Mesothelial cell of epicardium (in vitro differentiated cells): ENCODE results near the gene BCAR1. TPM values are rescaled to one million over a fixed set of nuclear protein-coding genes. Genes with fewer than 3 reads are reported as not detected.
A peak's percentile ranks its signal among the peaks of the same experiment; 100 is the strongest.
"Not testable (repeated sequence)": the region's sequence is repeated elsewhere in the genome, so short reads cannot be mapped to it uniquely, and the experiment has no call there.

Experiments
- DNase-seq, 2 experiments: peaks; one replicate each; pipeline ENCODE4 v3.0.0; 2021; ENCODE audit warnings: low spot score in 2 of 2; ENCODE audit not compliant: unreplicated experiment in 2 of 2
- H3K27ac Mint-ChIP-seq: 2 replicates; pipeline ENCODE4 v1.8.0; 2021; ENCODE audit warnings: mixed read lengths
- H3K27me3 Mint-ChIP-seq: 2 replicates; pipeline ENCODE4 v1.8.0; 2021; ENCODE audit warnings: low read depth, mixed read lengths
- H3K36me3 Mint-ChIP-seq: 2 replicates; pipeline ENCODE4 v1.8.0; 2021; ENCODE audit warnings: mixed read lengths
- H3K4me1 Mint-ChIP-seq: 2 replicates; pipeline ENCODE4 v1.8.0; 2021; ENCODE audit warnings: mixed read lengths
- H3K4me3 Mint-ChIP-seq: 2 replicates; pipeline ENCODE4 v1.8.0; 2021; ENCODE audit warnings: mild to moderate bottlenecking, moderate library complexity, mixed read lengths
- H3K9me3 Mint-ChIP-seq: 2 replicates; pipeline ENCODE4 v1.8.0; 2021; ENCODE audit warnings: mixed read lengths
- total RNA-seq: library from RNA; stranded (reverse); gene quantifications from 3 replicates; pipeline ENCODE4 v1.2.1, GENCODE V29; 2021
- TF ChIP-seq, protein P1 (sequence below): fragments of 200-600 bp; sonication (generic); IDR thresholded peaks from one replicate; pipeline ENCODE4 v1.5.0; 2021; ENCODE audit warnings: antibody characterized with exemption; ENCODE audit not compliant: unreplicated experiment

BCAR1 gene
- total RNA-seq, 1 donor from 2014 or later = 95.9 TPM

DNA sequence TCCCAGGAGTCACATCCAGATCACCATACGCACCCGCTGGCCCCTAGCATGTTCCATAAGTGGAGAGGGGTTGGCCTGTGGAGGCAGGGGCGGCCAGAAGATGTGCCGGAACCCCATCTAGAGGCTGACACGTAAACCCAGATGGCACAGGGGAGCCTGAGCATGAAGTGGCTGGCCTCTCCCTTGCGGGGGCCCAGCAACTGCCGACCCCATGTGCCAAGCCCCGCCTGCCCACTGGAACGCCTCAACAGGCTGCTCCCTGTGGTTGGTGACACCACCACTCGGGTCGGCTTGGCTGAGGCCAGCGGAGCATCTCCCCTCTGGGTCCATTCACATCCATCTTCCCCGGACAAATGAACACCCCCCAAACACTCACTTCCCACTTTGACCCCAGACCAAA lies 9.5 kb downstream of the BCAR1 start:
- no peak overlapping the region for H3K4me3 Mint-ChIP-seq
- TF ChIP-seq, protein P1, sequence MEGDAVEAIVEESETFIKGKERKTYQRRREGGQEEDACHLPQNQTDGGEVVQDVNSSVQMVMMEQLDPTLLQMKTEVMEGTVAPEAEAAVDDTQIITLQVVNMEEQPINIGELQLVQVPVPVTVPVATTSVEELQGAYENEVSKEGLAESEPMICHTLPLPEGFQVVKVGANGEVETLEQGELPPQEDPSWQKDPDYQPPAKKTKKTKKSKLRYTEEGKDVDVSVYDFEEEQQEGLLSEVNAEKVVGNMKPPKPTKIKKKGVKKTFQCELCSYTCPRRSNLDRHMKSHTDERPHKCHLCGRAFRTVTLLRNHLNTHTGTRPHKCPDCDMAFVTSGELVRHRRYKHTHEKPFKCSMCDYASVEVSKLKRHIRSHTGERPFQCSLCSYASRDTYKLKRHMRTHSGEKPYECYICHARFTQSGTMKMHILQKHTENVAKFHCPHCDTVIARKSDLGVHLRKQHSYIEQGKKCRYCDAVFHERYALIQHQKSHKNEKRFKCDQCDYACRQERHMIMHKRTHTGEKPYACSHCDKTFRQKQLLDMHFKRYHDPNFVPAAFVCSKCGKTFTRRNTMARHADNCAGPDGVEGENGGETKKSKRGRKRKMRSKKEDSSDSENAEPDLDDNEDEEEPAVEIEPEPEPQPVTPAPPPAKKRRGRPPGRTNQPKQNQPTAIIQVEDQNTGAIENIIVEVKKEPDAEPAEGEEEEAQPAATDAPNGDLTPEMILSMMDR = no peak
- H3K36me3 Mint-ChIP-seq = peaks cover 11% of the 10 kb centered on the region
- no peaks in the 10 kb centered on the region for H3K9me3 Mint-ChIP-seq
- H3K27me3 Mint-ChIP-seq = no peaks in the 10 kb centered on the region
- H3K4me1 Mint-ChIP-seq = peaks cover 56% of the 10 kb centered on the region
- no peak for DNase-seq
- H3K27ac Mint-ChIP-seq = no peak overlapping the region

DNA sequence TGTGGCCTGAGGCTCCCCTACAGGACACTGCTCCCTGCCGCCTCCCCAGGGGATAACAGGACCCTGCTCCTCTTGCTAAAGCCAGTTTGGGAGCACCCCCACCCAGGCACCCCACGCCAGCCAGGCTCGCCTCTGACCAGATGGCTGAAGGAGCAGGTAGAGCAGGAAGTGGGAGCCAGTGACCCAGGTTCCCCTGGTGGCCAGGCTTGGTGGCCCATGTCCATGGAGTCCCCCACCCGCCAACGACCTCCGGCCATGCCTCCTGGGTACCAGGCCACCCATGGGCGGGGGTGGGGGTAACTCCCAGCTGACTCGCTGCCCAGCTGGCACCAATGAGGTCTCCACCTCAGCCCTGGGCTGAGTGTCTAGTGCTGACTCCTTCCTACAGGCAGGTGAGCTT lies 10.0 kb downstream of the BCAR1 start:
- no peak overlapping the region for H3K4me3 Mint-ChIP-seq
- peaks cover 51% of the 10 kb centered on the region for H3K4me1 Mint-ChIP-seq
- no peaks in the 10 kb centered on the region for H3K27me3 Mint-ChIP-seq
- no peak for DNase-seq
- H3K9me3 Mint-ChIP-seq = no peaks in the 10 kb centered on the region
- peaks cover 11% of the 10 kb centered on the region for H3K36me3 Mint-ChIP-seq
- H3K27ac Mint-ChIP-seq = no peak overlapping the region
- TF ChIP-seq, protein P1 = no peak

DNA sequence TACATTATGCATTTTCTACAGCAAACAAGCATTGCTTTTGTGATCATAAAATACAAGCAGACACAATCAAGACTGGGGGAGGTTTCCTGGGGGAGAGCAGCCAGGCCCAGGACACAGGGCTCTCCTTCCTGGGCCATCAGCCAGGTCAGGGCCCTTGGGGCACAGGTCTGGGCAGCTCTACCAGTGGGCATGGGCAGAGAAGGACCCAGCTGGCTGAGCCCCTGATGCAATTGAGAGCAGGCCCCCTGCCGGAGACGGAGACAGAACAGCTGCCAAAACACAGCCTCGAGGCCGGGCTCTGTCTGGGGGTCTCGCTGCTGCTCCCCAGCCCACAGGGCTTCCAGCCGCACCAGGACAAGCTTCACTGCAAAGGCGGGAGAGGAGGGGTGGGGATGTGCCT lies 10.8 kb downstream of the BCAR1 start:
- H3K4me1 Mint-ChIP-seq = peaks cover 44% of the 10 kb centered on the region
- H3K27ac Mint-ChIP-seq = not testable (repeated sequence)

DNA sequence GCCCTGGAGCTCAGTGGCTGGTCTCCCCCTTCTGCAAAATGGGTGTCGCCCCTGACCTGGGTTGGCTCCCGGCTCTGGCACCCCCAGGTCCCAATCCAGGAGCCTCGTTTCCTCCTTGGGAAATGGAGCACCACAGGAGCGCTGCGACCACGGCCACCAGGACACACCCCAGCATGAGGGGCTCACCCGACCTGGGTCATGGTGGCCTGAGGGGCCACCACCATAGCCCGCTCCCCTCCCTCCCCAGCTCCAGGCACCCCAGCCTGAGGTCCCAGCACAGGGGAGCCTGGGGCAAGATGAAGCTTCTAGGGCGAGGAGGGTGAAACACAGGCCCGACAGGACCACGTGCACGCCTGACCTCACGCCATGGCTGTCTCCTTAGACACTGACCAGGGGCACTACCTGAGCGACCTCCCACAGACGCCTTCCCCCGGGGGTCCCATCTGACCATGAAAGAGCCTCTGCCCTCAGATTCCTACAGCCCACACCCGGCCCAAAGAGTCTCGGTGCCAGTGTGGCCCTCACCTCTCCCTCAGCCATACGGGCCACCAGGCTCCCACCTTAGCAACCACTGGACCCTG lies 11.8 kb downstream of the BCAR1 start:
- H3K36me3 Mint-ChIP-seq = peaks cover 11% of the 10 kb centered on the region
- TF ChIP-seq, protein P1 = no peak
- no peak overlapping the region for H3K4me3 Mint-ChIP-seq
- H3K27me3 Mint-ChIP-seq = no peaks in the 10 kb centered on the region
- H3K27ac Mint-ChIP-seq = peak overlapping the region; percentile 91
- peaks cover 38% of the 10 kb centered on the region for H3K4me1 Mint-ChIP-seq
- DNase-seq = no peak
- H3K9me3 Mint-ChIP-seq = no peaks in the 10 kb centered on the region

More for the DNA sequence above, 10.8 kb downstream of the BCAR1 start:
- not testable (repeated sequence) for H3K27me3 Mint-ChIP-seq, H3K9me3 Mint-ChIP-seq, H3K4me3 Mint-ChIP-seq, DNase-seq
- H3K36me3 Mint-ChIP-seq = peaks cover 11% of the 10 kb centered on the region

DNA sequence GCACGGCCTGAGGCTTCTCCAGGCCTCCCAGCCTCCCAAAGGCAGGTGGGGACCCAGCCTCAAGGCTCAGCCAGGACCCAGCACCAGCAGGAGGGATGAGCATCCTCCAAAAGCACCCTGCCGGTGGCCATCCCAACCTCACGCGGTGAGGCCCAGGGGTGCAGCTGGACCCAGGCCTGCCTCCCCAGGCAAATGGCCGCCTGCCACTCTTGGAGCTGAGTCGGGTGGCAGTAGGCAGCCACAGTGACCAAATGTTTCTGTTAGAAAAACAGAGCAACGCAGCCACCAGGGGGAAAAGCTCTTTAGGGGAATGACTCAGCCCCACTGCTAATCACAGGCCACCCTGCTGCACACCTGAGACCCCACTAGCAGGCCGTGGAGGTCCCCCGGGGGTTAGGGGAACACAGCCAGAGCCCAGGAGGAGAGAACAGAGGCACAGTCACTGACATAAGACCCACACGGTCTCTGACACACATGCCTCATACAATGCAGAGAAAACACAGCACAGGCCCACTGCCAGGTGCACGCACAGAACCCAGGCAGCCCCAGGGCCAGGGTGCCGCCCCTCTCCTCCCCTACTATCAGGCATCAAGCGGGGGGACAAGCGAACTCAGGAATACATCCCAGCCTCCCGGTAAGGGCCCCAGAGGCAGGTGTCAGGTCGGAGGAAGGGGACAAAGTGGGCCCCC lies 12.4 kb downstream of the BCAR1 start:
- DNase-seq = no peak
- Mint-ChIP-seq H3K9me3 (no peaks in the 10 kb centered on the region), H3K4me1 (peaks cover 33% of the 10 kb centered on the region), H3K4me3 (no peak overlapping the region), H3K27ac (peak overlapping the region; percentile 91), H3K36me3 (peaks cover 11% of the 10 kb centered on the region), H3K27me3 (no peaks in the 10 kb centered on the region)
- TF ChIP-seq, protein P1 = no peak

DNA sequence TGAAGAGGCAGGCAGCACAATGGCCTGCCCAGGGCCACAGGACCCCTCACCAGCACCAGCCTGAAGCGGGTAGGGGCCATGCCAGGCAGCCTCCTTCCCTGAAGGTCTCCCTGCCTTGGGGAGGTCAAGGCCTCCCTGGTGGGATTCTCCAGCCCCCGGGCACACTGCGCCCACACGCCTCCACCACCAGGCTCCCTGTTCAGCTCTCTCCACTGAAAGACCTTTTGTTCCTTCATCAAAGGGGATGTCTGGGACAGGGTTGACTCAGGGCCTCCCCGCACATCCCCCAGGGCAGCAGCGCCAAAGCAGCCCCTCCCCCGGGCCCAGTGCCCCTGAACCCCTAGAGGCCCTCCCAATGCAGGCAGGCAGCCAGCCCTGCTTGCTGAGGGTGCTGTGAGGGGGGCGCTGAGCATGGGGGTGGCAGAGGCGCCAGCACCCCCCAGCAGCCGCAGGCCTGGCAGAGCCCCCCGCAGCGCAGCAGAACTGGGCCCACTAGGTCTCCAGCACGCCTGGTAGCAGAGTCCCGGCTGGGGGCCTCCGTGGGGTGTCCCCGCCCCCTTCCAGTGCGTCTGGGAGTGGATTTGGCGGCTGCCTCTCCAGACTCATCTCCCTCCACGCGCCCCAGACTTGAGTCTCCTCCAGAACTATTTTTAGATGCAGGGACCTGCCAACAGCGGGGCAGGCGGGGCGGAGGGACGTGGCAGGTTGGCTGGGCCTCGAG lies 13.1 kb downstream of the BCAR1 start:
- Mint-ChIP-seq H3K27ac (peak overlapping the region; percentile 73), H3K4me3 (no peak overlapping the region), H3K9me3 (no peaks in the 10 kb centered on the region), H3K27me3 (no peaks in the 10 kb centered on the region), H3K4me1 (peaks cover 28% of the 10 kb centered on the region), H3K36me3 (peaks cover 10% of the 10 kb centered on the region)
- DNase-seq = peak in 1 of 2 experiments; percentile 63
- TF ChIP-seq, protein P1 = no peak
